Measurements from ENCODE around the gene CISTR.
A peak's percentile ranks its signal among the peaks of the same experiment; 100 is the strongest.

CISTR gene

DNA sequence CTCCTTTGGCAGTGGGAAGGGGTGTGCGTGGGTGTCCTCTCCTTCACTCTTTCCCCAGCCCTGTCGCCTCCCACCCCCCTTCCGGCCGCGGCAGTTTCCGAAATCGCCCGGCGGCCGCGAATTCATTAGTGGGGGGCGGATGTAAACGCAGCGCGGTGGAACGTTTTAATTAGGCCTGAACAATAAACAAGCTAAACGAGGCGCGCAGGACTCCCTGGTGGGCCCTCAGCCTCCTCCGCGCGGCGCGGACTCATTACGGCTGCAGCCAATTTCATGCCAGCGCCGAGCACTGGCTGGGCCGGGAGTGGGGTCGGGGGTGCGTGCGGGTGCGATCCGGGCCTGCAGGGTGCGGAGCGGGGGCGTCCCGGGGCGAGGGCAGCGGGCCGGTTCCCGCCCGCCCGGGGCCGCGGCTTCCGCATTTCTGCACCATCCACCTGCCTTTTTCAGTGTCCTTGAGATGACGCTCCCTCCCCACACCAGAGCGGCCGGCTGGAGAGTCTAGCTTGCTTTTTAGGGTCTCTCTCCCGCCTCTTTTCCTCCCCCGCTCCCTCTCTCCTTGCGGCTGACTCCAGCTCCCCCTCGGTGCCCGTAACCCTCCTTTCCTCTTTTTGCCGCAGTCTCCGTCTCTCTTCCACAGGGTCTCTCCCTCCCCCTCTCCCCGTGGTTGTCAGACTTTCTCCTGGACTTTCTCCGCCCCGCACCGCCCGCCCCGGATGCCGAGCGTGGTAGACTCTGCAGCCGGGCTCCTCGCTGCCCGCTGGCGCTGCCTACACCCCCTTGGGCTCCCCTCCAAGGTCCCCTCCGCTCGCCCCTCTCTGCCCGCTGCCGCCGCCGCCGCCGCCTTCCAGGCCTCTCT, at the start of gene CISTR:
Gene CISTR, minus strand, starts transcription at position 644 of the 856 bp plus-strand sequence.
- no peak for TF ChIP-seq CTCF (IDR thresholded peaks at IDR 0.05; ENCODE audit: borderline replicate concordance, insufficient read depth, low read depth, low read length)
- H3K4me3 ChIP-seq (ENCODE audit: low read depth, low read length) = peak within 1 kb of the TSS; percentile 55

DNA sequence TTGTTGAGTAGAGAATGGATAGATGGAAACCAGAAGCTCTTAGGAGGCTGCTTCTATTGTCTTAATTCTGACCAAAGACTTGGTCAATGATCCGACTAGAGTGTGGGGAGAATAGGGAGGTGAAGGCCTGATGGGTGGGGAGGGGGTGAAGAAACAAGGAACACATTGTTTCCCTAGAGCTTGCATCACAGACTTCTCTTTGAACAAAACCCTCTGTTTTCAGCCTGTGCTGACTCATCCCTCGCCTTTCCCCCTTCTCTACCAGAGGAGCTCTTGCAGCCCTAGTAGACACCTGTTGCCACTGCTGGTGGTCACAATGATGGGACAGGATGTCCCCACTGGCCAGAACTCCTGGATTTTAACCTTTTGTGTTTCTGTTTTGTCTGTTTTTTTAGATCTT, 46.8 kb upstream of the CISTR start:
- TF ChIP-seq CTCF (IDR thresholded peaks at IDR 0.05; ENCODE audit: borderline replicate concordance, insufficient read depth, low read depth, low read length) = no peak
- H3K4me3 ChIP-seq (ENCODE audit: low read depth, low read length) = no peak overlapping the region

DNA sequence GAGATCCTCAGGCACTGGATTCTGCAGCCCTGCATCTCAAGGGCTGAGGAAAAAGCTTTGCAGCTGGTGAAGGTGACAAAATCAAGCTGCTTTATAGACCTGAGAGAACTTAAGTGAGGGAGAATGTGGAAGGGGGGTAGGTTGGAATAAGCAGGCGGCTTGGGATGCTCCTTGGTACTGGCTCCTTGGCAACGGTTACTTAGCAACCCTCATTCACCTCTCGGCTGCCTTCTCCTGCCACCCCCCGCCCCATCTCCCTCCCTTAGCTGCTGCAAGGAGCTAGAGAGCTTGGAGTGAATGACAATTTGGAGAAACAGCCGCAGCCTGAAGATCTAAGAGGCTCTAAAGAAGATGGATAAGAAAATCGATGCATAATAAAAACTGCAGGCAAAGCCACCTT, 44.1 kb upstream of the CISTR start:
- TF ChIP-seq CTCF (IDR thresholded peaks at IDR 0.05; ENCODE audit: borderline replicate concordance, insufficient read depth, low read depth, low read length) = no peak

DNA sequence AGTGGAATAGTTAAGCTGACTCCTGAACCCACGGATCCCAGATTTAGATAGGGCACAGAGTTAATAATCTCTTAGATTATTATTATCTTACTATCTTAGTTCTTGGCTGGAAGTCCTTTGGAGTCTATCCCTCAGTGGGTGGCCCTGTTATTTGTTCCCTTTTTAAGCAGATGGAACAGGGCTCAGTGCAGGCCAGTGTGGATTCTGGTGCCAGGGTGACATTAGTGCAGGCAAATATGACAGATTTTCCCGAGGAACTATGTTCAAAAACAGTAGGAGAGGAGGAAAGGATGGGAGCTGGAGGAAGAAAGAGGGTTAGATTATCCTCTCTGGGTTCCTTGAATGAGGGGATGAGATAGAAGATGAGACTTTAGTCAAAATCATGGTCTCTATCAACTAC, 41.4 kb upstream of the CISTR start:
- H3K4me3 ChIP-seq (ENCODE audit: low read depth, low read length) = no peak overlapping the region

More for the DNA sequence above, 44.1 kb upstream of the CISTR start:
- H3K4me3 ChIP-seq (ENCODE audit: low read depth, low read length) = no peak overlapping the region

DNA sequence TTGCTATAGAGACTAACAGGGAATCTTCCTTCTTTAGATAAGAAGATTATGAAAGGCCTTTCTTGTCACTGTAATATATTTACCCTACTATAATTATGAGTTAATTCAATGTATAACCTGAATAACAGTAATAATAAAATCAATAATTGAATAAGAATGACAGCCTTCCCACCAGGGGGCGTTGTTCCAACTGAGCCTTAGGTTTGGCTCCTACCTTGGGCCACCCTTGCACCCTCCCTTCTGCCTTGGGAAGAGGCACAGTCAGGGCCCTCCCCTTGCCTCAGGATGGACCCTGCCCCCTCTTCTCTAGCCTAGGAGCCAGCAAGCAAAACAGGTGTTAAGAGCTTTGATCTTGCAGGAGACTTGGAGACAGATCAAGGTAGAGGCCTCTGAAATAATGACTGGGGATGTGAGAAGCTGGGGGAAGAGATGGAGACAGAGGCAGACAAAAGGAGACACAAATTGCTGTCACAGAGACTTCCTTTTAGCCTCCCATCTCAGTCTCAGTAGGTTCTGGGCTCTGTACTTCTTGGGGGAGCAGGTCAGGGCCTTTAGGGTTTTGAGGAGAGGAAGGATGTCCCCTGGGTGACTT, 40.1 kb upstream of the CISTR start:
- TF ChIP-seq CTCF (IDR thresholded peaks at IDR 0.05; ENCODE audit: borderline replicate concordance, insufficient read depth, low read depth, low read length) = peak; percentile 45; the same call in 1 of the 2 replicates
- no peak overlapping the region for H3K4me3 ChIP-seq (ENCODE audit: low read depth, low read length)

More for the DNA sequence above, 41.4 kb upstream of the CISTR start:
- no peak for TF ChIP-seq CTCF (IDR thresholded peaks at IDR 0.05; ENCODE audit: borderline replicate concordance, insufficient read depth, low read depth, low read length)

DNA sequence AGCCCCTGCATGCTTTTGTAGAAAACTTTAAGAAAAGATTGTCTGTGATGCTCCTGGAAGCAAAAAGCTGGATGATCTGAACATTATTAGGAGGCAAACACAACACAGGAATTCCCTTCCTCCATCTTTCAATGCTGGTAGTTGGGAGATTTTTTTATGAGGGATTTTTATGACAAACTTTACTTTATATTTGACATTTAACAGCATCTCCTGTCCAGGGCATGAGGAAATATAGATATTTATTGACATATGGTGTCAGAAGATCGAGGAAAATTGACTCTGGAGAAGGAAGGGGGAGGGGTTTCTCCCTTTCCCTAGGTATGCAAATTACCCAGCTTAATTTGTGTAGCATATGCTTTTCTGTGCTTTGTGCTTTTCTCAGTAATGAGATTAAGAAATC, 37.8 kb upstream of the CISTR start:
- H3K4me3 ChIP-seq (ENCODE audit: low read depth, low read length) = no peak overlapping the region
- no peak for TF ChIP-seq CTCF (IDR thresholded peaks at IDR 0.05; ENCODE audit: borderline replicate concordance, insufficient read depth, low read depth, low read length)

DNA sequence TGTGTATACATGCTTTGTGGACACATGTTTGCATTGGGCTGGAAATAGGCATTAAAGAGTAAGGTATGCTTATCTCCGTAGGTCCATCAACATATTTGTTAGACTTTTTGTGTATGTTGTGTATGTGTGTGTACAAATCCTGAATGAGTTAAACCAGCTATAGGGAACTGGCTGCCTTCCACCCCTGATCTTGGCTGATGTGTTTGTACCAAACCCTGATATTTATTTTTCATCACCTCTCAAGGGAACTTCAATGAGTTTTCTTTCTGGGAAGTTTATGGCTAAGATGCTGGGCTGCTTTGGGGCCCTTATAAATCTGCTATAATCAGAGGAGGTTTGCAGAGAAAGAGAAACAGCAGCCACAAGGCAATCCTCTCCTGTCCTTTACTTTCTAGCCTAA, 37.1 kb upstream of the CISTR start:
- no peak for TF ChIP-seq CTCF (IDR thresholded peaks at IDR 0.05; ENCODE audit: borderline replicate concordance, insufficient read depth, low read depth, low read length)

More for the DNA sequence above, 37.1 kb upstream of the CISTR start:
- no peak overlapping the region for H3K4me3 ChIP-seq (ENCODE audit: low read depth, low read length)
